Kidney epithelial cell (primary cell): ENCODE measurements around the gene FAM184A. TPM values are rescaled to one million over a fixed set of nuclear protein-coding genes. Genes with fewer than 3 reads are reported as not detected.

Experiments used
- DNase-seq: peaks from one replicate; pipeline ENCODE4 v3.0.0-alpha.2; 2010; ENCODE audit warnings: low read depth
- H3K27me3 ChIP-seq: 2 replicates; pipeline ENCODE4 v1.6.0; 2011; ENCODE audit warnings: low read length; ENCODE audit not compliant: control insufficient read depth, insufficient read depth
- H3K36me3 ChIP-seq: 2 replicates; pipeline ENCODE4 v1.5.1; 2011; ENCODE audit warnings: low read length; ENCODE audit not compliant: control insufficient read depth, insufficient read depth
- H3K4me3 ChIP-seq: 2 replicates; pipeline ENCODE4 v1.5.1; 2011; ENCODE audit warnings: low read depth, mild to moderate bottlenecking, control low read depth, low read length
- total RNA-seq: library from RNA; depleted of rRNA; stranded (reverse); fragments of >200 nt; gene quantifications from 2 replicates; pipeline ENCODE4 v1.2.3, GENCODE V29; 2015
- TF ChIP-seq, protein P1 (sequence below): IDR thresholded peaks from 2 replicates; pipeline ENCODE4 v1.5.1; 2011; ENCODE audit warnings: mild to moderate bottlenecking, moderate library complexity, low read length, control low read depth, inconsistent platforms; ENCODE audit not compliant: insufficient read depth, poor library complexity, severe bottlenecking

Gene FAM184A
- total RNA-seq, 1 donor from 2014 or later = 2.0 TPM

DNA sequence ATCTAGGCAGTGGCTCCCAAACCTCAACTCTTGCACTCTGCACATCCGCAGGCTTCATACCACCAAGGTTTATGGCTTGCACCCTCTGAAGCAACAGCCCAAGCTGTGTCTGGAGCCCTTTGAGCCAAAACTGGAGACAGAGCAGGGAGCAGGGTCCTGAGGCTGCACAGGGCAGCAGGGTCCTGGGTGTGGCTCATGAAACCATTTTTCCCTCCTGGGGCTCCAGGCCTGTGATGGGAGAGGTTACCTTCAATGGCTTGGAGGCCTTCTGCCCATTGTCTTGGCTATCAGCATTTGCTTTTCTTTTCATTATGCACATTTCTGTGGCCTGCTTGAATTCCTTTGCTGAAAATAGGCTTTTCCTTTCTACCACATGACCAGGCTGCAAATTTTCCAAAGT lies 6.3 kb upstream of the FAM184A start:
- DNase-seq = no peak
- H3K27me3 ChIP-seq = no peaks in the 10 kb centered on the region
- H3K4me3 ChIP-seq = no peak overlapping the region
- TF ChIP-seq, protein P1, sequence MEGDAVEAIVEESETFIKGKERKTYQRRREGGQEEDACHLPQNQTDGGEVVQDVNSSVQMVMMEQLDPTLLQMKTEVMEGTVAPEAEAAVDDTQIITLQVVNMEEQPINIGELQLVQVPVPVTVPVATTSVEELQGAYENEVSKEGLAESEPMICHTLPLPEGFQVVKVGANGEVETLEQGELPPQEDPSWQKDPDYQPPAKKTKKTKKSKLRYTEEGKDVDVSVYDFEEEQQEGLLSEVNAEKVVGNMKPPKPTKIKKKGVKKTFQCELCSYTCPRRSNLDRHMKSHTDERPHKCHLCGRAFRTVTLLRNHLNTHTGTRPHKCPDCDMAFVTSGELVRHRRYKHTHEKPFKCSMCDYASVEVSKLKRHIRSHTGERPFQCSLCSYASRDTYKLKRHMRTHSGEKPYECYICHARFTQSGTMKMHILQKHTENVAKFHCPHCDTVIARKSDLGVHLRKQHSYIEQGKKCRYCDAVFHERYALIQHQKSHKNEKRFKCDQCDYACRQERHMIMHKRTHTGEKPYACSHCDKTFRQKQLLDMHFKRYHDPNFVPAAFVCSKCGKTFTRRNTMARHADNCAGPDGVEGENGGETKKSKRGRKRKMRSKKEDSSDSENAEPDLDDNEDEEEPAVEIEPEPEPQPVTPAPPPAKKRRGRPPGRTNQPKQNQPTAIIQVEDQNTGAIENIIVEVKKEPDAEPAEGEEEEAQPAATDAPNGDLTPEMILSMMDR = no peak
- no peaks in the 10 kb centered on the region for H3K36me3 ChIP-seq

DNA sequence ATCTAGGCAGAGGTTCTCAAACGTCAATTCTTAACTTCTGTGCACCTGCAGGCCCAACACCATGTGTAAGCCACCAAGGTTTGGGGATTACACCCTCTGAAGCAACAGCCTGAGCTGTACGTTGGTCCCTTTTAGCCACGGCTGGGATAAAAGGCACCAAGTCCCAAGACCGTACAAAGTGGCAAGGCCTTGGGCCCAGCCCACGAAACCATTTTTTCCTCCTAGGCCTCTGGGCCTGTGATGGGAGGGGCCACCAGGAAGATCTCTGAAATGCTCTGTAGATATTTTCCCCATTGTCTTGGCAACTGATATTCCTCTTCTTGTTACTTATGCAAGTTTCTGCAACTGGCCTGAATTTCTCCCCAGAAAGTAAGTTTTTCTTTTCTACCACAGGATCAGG lies 4.5 kb upstream of the FAM184A start:
- no peak for DNase-seq
- TF ChIP-seq, protein P1 = no peak
- no peaks in the 10 kb centered on the region for H3K36me3 ChIP-seq
- no peak overlapping the region for H3K4me3 ChIP-seq
- peaks cover 5% of the 10 kb centered on the region for H3K27me3 ChIP-seq

DNA sequence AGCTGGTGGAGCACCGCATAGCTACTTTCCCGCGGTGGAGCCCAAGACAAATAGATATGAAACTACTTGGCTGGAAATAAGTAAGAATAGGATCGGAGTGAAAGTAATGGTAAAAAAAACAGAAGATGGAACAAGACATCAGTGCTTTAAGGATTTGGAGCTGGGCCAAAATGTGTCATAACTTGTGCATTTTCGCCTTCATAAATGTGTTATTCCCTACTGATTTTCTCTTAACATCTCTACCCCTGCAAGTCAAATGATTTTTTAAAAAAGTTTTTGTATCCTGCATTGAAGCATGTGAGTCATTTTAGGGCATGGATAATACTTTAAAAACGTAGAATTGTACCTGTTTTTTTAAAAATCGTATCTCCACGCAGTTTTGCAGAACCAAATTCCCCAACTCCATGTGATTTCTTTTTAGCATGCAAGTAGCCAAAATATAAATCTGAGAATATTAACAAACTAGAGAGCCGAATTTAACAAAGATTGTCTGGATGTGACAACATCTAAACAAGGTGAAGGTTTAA lies 882 bp upstream of the FAM184A start:
- H3K27me3 ChIP-seq = peaks cover 6% of the 10 kb centered on the region
- H3K4me3 ChIP-seq = peak overlapping the region; percentile 62
- TF ChIP-seq, protein P1 = no peak
- DNase-seq = no peak
- H3K36me3 ChIP-seq = no peaks in the 10 kb centered on the region

DNA sequence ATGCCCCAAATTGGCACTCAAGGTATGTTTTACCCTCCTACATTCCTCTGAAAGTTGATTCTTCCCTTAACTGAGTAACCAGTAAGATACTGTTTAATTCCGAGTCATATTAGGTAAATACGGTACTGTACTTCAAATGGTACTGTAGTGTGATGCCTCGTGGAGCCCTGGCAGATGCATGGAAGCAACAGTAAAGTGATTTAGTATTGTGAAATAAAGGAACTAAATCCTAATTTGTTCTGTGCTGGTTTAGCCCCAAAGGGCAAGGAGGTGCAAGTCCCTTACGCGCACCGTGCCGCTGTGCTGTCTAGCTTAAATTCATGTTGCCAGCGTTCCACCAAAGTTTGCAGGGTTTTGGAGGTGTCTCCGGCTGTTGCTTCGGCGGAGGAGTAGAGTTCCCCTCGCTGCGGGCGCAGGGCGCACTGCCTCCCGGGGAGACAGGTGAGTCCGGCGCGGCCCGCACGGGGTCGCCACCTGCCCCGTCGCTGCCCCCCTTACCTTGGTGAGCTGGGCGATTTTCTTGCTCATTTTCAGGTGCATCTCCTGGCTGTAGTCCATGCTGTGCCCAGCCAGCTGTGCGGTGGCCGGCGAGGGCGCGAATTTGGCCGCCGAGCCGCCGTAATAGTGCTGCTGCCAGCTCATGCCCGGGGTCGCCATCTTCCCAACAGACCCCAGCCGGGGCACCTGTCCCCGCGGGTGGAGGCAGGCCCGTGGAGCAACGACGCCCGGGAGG lies 655 bp downstream of the FAM184A start:
- TF ChIP-seq, protein P1 = peak; percentile 27
- peaks cover 6% of the 10 kb centered on the region for H3K27me3 ChIP-seq
- DNase-seq = no peak

DNA sequence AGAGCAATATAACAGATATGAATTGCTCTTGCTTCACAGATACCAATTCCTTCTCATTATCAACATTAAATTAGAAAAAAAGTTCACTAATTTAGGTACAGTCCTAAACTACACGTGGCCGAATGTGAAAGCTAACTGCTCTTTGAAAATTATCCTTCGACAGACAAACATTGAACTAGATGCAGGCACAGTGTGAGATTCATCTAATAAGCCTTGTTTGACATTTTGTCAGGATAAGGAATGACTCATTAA lies 1.1 kb downstream of the FAM184A start:
- DNase-seq = no peak
- H3K36me3 ChIP-seq = no peaks in the 10 kb centered on the region
- TF ChIP-seq, protein P1 = no peak
- H3K4me3 ChIP-seq = no peak overlapping the region
- H3K27me3 ChIP-seq = peaks cover 6% of the 10 kb centered on the region

More for the DNA sequence above, 655 bp downstream of the FAM184A start:
- no peaks in the 10 kb centered on the region for H3K36me3 ChIP-seq
- H3K4me3 ChIP-seq = peak overlapping the region; percentile 62
